Upper lobe of right lung (tissue), 1 donor: ENCODE data around the gene ACTMAP. TPM values are rescaled to one million over a fixed set of nuclear protein-coding genes. Genes with fewer than 3 reads are reported as not detected.

Experiments used
- ATAC-seq: fragments of 200-7000 bp; cut with Tn5 transposase; one replicate; pipeline ENCODE4 v1.9.1; 2020; ENCODE audit warnings: mild to moderate bottlenecking, moderate library complexity
- DNase-seq: peaks from one replicate; pipeline ENCODE4 v3.0.0-alpha.2; 2020
- H3K27ac ChIP-seq: fragments of 200-600 bp; one replicate; pipeline ENCODE4 v1.8.0; 2022
- H3K27me3 ChIP-seq: fragments of 200-600 bp; one replicate; pipeline ENCODE4 v1.8.0; 2022; ENCODE audit warnings: mild to moderate bottlenecking
- H3K36me3 ChIP-seq: fragments of 200-600 bp; one replicate; pipeline ENCODE4 v1.8.0; 2022
- H3K4me1 ChIP-seq: fragments of 200-600 bp; one replicate; pipeline ENCODE4 v1.8.0; 2022
- H3K4me3 ChIP-seq: fragments of 200-600 bp; one replicate; pipeline ENCODE4 v1.8.0; 2022; ENCODE audit warnings: mild to moderate bottlenecking
- H3K9me3 ChIP-seq: fragments of 200-600 bp; one replicate; pipeline ENCODE4 v1.8.0; 2022
- CTCF ChIP-seq: fragments of 200-600 bp; IDR thresholded peaks from one replicate; pipeline ENCODE4 v1.8.0; 2022; ENCODE audit warnings: antibody characterized with exemption
- intact Hi-C: fragments of 100-400 bp; cut with DNase I; formaldehyde crosslinking; loops from one replicate; pipeline ENCODE4 v1.11.0; 2022
- total RNA-seq: library from RNA; stranded (reverse); fragmentation: NEBNext Ultra II Directional; extraction: Animal tissue kit (Norgen Biotek cat#: 25700); gene quantifications from one replicate; pipeline ENCODE4 v1.2.1, GENCODE V29; 2021
- donor health status: DM: no; HTN: yes; CAD: no; lungs with severe emphysema.

ACTMAP gene
- total RNA-seq, 1 donor from 2014 or later, result 18.5 TPM

GRCh38 chr19:40739871-40740703 lies 10.2 kb downstream of the ACTMAP start:
- peak; percentile 59 for DNase-seq
- no peak for ATAC-seq

GRCh38 chr19:40739030-40739839 lies 11.0 kb downstream of the ACTMAP start:
- peaks cover 5% of the 10 kb centered on the region for H3K4me1 ChIP-seq
- H3K27me3 ChIP-seq, result no peaks in the 10 kb centered on the region
- no peaks in the 10 kb centered on the region for H3K9me3 ChIP-seq
- DNase-seq, result peak; percentile 60
- H3K36me3 ChIP-seq, result peaks cover 63% of the 10 kb centered on the region
- no peak overlapping the region for H3K4me3 ChIP-seq
- no peak for TF ChIP-seq CTCF
- H3K27ac ChIP-seq, result peak overlapping the region; percentile 6
- ATAC-seq, result no peak
- intact Hi-C loops, result no loop called here

More at GRCh38 chr19:40739871-40740703, 10.2 kb downstream of the ACTMAP start:
- Histone ChIP-seq H3K9me3 (no peaks in the 10 kb centered on the region), H3K4me1 (peaks cover 11% of the 10 kb centered on the region), H3K27ac (peak overlapping the region; percentile 79), H3K36me3 (peaks cover 54% of the 10 kb centered on the region), H3K27me3 (no peaks in the 10 kb centered on the region), H3K4me3 (no peak overlapping the region)
- intact Hi-C loops, result no loop called here
- TF ChIP-seq CTCF, result no peak

- no peak overlapping the region for H3K27ac ChIP-seq
- no peak overlapping the region for H3K4me3 ChIP-seq
- intact Hi-C loops, result no loop called here
- no peaks in the 10 kb centered on the region for H3K9me3 ChIP-seq
- H3K27me3 ChIP-seq, result no peaks in the 10 kb centered on the region
- H3K36me3 ChIP-seq, result peaks cover 84% of the 10 kb centered on the region
- ATAC-seq (no peak), DNase-seq (peak; percentile 64)
- peaks cover 5% of the 10 kb centered on the region for H3K4me1 ChIP-seq
- TF ChIP-seq CTCF, result no peak
Observed at GRCh38 chr19:40737102-40737644, 13.1 kb downstream of the ACTMAP start.

DNA sequence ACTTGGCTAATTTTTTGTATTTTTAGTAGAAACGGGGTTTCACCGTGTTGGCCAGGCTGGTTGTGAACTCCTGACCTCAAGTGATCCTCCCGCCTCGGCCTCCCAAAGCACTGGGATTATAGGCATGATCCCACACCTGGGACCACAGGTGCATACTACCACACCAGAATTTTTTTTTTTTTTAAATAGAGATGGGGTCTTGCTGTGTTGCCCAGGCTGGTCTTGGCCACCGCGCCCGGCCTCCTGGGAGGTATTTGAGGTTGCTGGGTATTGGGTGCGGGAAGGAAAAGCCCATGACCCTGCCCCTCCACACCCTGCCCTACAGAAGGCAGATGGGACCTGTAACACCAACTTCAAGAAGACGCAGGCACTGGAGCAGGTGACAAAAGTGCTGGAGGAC lies 13.6 kb downstream of the ACTMAP start:
- no peak for DNase-seq
- peaks cover 89% of the 10 kb centered on the region for H3K36me3 ChIP-seq
- H3K27me3 ChIP-seq, result no peaks in the 10 kb centered on the region
- no peak overlapping the region for H3K27ac ChIP-seq
- TF ChIP-seq CTCF, result no peak
- H3K4me3 ChIP-seq, result no peak overlapping the region
- no peaks in the 10 kb centered on the region for H3K9me3 ChIP-seq
- H3K4me1 ChIP-seq, result peaks cover 5% of the 10 kb centered on the region
- no peak for ATAC-seq
- intact Hi-C loops, result no loop called here

- Histone ChIP-seq H3K9me3 (no peaks in the 10 kb centered on the region), H3K27me3 (no peaks in the 10 kb centered on the region), H3K4me1 (no peaks in the 10 kb centered on the region), H3K4me3 (no peak overlapping the region), H3K27ac (peak overlapping the region; percentile 58), H3K36me3 (peaks cover 98% of the 10 kb centered on the region)
- DNase-seq (no peak), ATAC-seq (peak; percentile 60)
- no peak for TF ChIP-seq CTCF
- intact Hi-C loops, result no loop called here
Observed at GRCh38 chr19:40735013-40735771, 15.1 kb downstream of the ACTMAP start.
